HepG2 (cell line): Measurements from ENCODE around the gene CDK11B. TPM values are rescaled to one million over a fixed set of nuclear protein-coding genes. Genes with fewer than 3 reads are reported as not detected.

Source experiments
- ATAC-seq: fragments of 200-7000 bp; cut with Tn5 transposase; 3 replicates; pipeline ENCODE4 v1.9.1; 2020; ENCODE audit warnings: mild to moderate bottlenecking, moderate library complexity
- BruUV-seq: library from RNA; stranded (reverse); fragments of 400-500 nt; replicated peaks from 2 replicates; lab custom pipeline; 2021; lab: Mats Ljungman, UMichigan
- CTCF ChIA-PET: fragments of 300-600 bp; formaldehyde crosslinking; extraction: SDS; loops from one replicate; lab custom pipeline; 2021; ENCODE audit warnings: low total read pairs, inconsistent platforms, low intra/inter-chr PET ratio; lab: Yijun Ruan, JAX
- POLR2A ChIA-PET: fragments of 350-600 bp; sonication (Branson Sonifier 250); formaldehyde crosslinking; loops from one replicate; lab custom pipeline; 2020; ENCODE audit warnings: antibody characterized with exemption, inconsistent platforms; lab: Yijun Ruan, JAX
- DNase-seq: peaks from one replicate; pipeline ENCODE4 v3.0.0-alpha.2; 2015; ENCODE audit warnings: low spot score
- FAIRE-seq: peaks from 3 replicates; lab custom pipeline; 2011; peaks lifted over from hg19 to GRCh38; lab: Jason Lieb, UNC
- H2AFZ ChIP-seq: one replicate; pipeline ENCODE4 v1.6.1; 2011; ENCODE audit warnings: low read length, inconsistent platforms
- H3K27ac ChIP-seq: fragments of 300-600 bp; 3 replicates; pipeline ENCODE4 v1.8.0; 2011; ENCODE audit warnings: mixed run types, mild to moderate bottlenecking, mixed read lengths, low read length, inconsistent platforms; ENCODE audit not compliant: insufficient read depth; ENCODE audit errors: extremely low read length
- H3K27me3 ChIP-seq, 2 experiments: fragments of 200-600 bp in 1 of 2; 2 replicates in 1 of 2; 3 replicates in 1 of 2; pipeline versions ENCODE4 v1.6.0 to v1.8.0; 2011; ENCODE audit warnings: low read length in 2 of 2, mild to moderate bottlenecking in 2 of 2, moderate library complexity in 2 of 2, inconsistent platforms in 1 of 2; ENCODE audit not compliant: insufficient read depth in 2 of 2, control insufficient read depth in 1 of 2
- H3K36me3 ChIP-seq, 2 experiments: fragments of 200-600 bp in 1 of 2; replicated peaks in 1 of 2; 2 replicates in 1 of 2; 3 replicates in 1 of 2; pipeline versions ENCODE4 v1.5.1 to v1.8.0; 2011; ENCODE audit warnings: low read length in 2 of 2, inconsistent platforms in 1 of 2; ENCODE audit not compliant: insufficient read depth in 2 of 2, control insufficient read depth in 1 of 2
- H3K4me1 ChIP-seq: 2 replicates; pipeline ENCODE4 v1.5.1; 2012; ENCODE audit warnings: low read length, inconsistent platforms; ENCODE audit not compliant: insufficient read depth
- H3K4me2 ChIP-seq: 2 replicates; pipeline ENCODE4 v1.6.0; 2011; ENCODE audit warnings: low read depth, low read length, inconsistent platforms
- H3K4me3 ChIP-seq, 3 experiments: fragments of 200-600 bp in 1 of 3; sonication (generic), shearing (Covaris generic) in 1 of 3; replicated peaks in 1 of 3; 2 replicates each; pipeline ENCODE4 v1.5.1; 2011 to 2016; ENCODE audit warnings: low read length in 3 of 3, inconsistent platforms in 2 of 3, low read depth in 2 of 3, mild to moderate bottlenecking in 2 of 3, control low read depth in 1 of 3, mixed read lengths in 1 of 3; ENCODE audit not compliant: insufficient read depth in 1 of 3
- H3K79me2 ChIP-seq: one replicate; pipeline ENCODE4 v1.6.1; 2011; ENCODE audit warnings: low read length, inconsistent platforms; ENCODE audit not compliant: insufficient read depth
- H3K9ac ChIP-seq: 2 replicates; pipeline ENCODE4 v1.6.0; 2011; ENCODE audit warnings: mild to moderate bottlenecking, low read depth, low read length, inconsistent platforms; ENCODE audit not compliant: insufficient read depth
- H3K9me3 ChIP-seq: 2 replicates; pipeline ENCODE4 v1.5.1; 2012; ENCODE audit warnings: mild to moderate bottlenecking, low read length
- H4K20me1 ChIP-seq: 2 replicates; pipeline ENCODE4 v1.6.0; 2011; ENCODE audit warnings: inconsistent platforms, mild to moderate bottlenecking, low read length, moderate library complexity; ENCODE audit not compliant: insufficient read depth
- CBX5 ChIP-seq: sonication (generic); formaldehyde crosslinking; IDR thresholded peaks from 2 replicates; pipeline ENCODE4 v1.4.0; 2020; ENCODE audit warnings: missing genetic modification reagents, borderline replicate concordance
- DZIP1 ChIP-seq: sonication (generic); formaldehyde crosslinking; IDR thresholded peaks from 2 replicates; pipeline ENCODE4 v1.5.0; 2020; ENCODE audit warnings: mild to moderate bottlenecking, missing genetic modification reagents
- HDAC1 ChIP-seq: sonication (generic); formaldehyde crosslinking; IDR thresholded peaks from 2 replicates; pipeline ENCODE4 v1.5.1; 2020; ENCODE audit warnings: mild to moderate bottlenecking, missing genetic modification reagents
- NR2F6 ChIP-seq, 2 experiments: IDR thresholded peaks; 2 replicates each; pipeline ENCODE4 v1.6.1; 2016; ENCODE audit warnings: antibody characterized with exemption in 1 of 2, mild to moderate bottlenecking in 1 of 2
- PRDM10 ChIP-seq: sonication (generic); formaldehyde crosslinking; IDR thresholded peaks from 2 replicates; pipeline ENCODE4 v1.4.0; 2020; ENCODE audit warnings: low read depth, missing genetic modification reagents
- TEAD3 ChIP-seq: optimal IDR thresholded peaks from 2 replicates; pipeline ENCODE3; 2016; ENCODE audit warnings: borderline replicate concordance
- TP53 ChIP-seq: sonication (generic); formaldehyde crosslinking; conservative IDR thresholded peaks from 2 replicates; pipeline ENCODE4 v1.4.0; 2020; ENCODE audit warnings: missing genetic modification reagents
- ZBTB49 ChIP-seq: sonication (generic); formaldehyde crosslinking; IDR thresholded peaks from 2 replicates; pipeline ENCODE4 v1.4.0; 2020; ENCODE audit warnings: missing genetic modification reagents, borderline replicate concordance
- ZMAT5 ChIP-seq: sonication (generic); formaldehyde crosslinking; IDR thresholded peaks from 2 replicates; pipeline ENCODE4 v1.5.0; 2020; ENCODE audit warnings: mild to moderate bottlenecking, low read depth, missing genetic modification reagents, borderline replicate concordance
- ZNF256 ChIP-seq: sonication (generic); formaldehyde crosslinking; conservative IDR thresholded peaks from 2 replicates; pipeline ENCODE4 v1.4.0; 2020; ENCODE audit warnings: missing genetic modification reagents
- ZNF317 ChIP-seq: sonication (generic); formaldehyde crosslinking; IDR thresholded peaks from 2 replicates; pipeline ENCODE4 v1.5.0; 2020; ENCODE audit warnings: mild to moderate bottlenecking, missing genetic modification reagents
- ZNF326 ChIP-seq: sonication (generic); formaldehyde crosslinking; IDR thresholded peaks from 2 replicates; pipeline ENCODE4 v1.4.0; 2020; ENCODE audit warnings: missing genetic modification reagents, borderline replicate concordance
- ZNF446 ChIP-seq: sonication (generic); formaldehyde crosslinking; IDR thresholded peaks from 2 replicates; pipeline ENCODE4 v1.5.0; 2020; ENCODE audit warnings: mild to moderate bottlenecking, missing genetic modification reagents
- ZNF484 ChIP-seq: sonication (generic); formaldehyde crosslinking; IDR thresholded peaks from 2 replicates; pipeline ENCODE4 v1.5.1; 2020; ENCODE audit warnings: mild to moderate bottlenecking, low read depth, missing genetic modification reagents, borderline replicate concordance
- ZNF747 ChIP-seq: sonication (generic); formaldehyde crosslinking; IDR thresholded peaks from 2 replicates; pipeline ENCODE4 v1.8.1; 2023; ENCODE audit warnings: missing genetic modification reagents, mild to moderate bottlenecking, borderline replicate concordance
- ZNF761 ChIP-seq: sonication (generic); formaldehyde crosslinking; conservative IDR thresholded peaks from 2 replicates; pipeline ENCODE4 v1.4.0; 2020; ENCODE audit warnings: mild to moderate bottlenecking, missing genetic modification reagents
- ZNF772 ChIP-seq: sonication (generic); formaldehyde crosslinking; IDR thresholded peaks from 2 replicates; pipeline ENCODE4 v1.5.0; 2020; ENCODE audit warnings: mild to moderate bottlenecking, missing genetic modification reagents
- WGBS: methylation state at CpG from one replicate; pipeline ENCODE4 v1.1.6; 2017; ENCODE audit warnings: low lambda C conversion rate; 5-methylcytosine and 5-hydroxymethylcytosine counted together
- in situ Hi-C: cut with HindIII; loops from 2 replicates; pipeline ENCODE4 v1.10.0; 2017; ENCODE audit warnings: low pct_unique_long_range_greater_than_20kb; ENCODE audit not compliant: extremely low pct_ligation_motif_present
- intact Hi-C: fragments of 100-400 bp; cut with micrococcal nuclease; formaldehyde crosslinking; loops from one replicate; pipeline ENCODE4 v1.10.0; 2022; ENCODE audit not compliant: unreplicated experiment
- polyA plus RNA-seq, 8 experiments: library from polyadenylated mRNA; depleted of rRNA in 3 of 8; stranded (reverse) in 7 of 8; unstranded in 1 of 8; fragments of >200 nt; fragmentation: Illumina TruSeq in 4 of 8; extraction: Trizol in 4 of 8; gene quantifications; 2 replicates each; pipeline versions ENCODE4 v1.2.1 to v1.2.3, GENCODE V29; 2011 to 2016; ENCODE audit warnings: low read depth in 4 of 8, missing spikeins in 1 of 8, mixed read lengths in 1 of 8; ENCODE audit not compliant: insufficient read depth in 1 of 8
- total RNA-seq, 5 experiments: library from RNA; depleted of rRNA; stranded (reverse); fragments of >200 nt; fragmentation: Illumina TruSeq; extraction: Trizol; gene quantifications; 2 replicates each; pipeline ENCODE4 v1.2.3, GENCODE V29; 2016; ENCODE audit warnings: low read depth in 1 of 5

Gene CDK11B
- total and polyA plus RNA-seq, 2 of the 13 experiments (the other 11 are each of a cell fraction or from before 2014, with no cell fraction given), result 3.6 to 15.1 TPM

GRCh38 chr1:1670866-1671265 is 12.1 kb upstream of the CDK11B start:
- Histone ChIP-seq H3K4me2 (no peak overlapping the region), H3K9ac (no peak overlapping the region), H3K36me3 (peaks cover 3 to 31% of the 10 kb centered on the region in 2 experiments; a peak in 3 of 5 replicates), H3K4me3 (no peak overlapping the region), H3K4me1 (no peaks in the 10 kb centered on the region), H2AFZ (no peak overlapping the region), H4K20me1 (no peaks in the 10 kb centered on the region), H3K27me3 (no peaks in the 10 kb centered on the region), H3K9me3 (no peaks in the 10 kb centered on the region), H3K27ac (no peak overlapping the region), H3K79me2 (no peaks in the 10 kb centered on the region)
- CTCF ChIA-PET, result no interaction called here
- no peak for FAIRE-seq
- WGBS, result 98% methylated on average over 24 of the region's 24 CpGs
- intact Hi-C loops (no loop called here), in situ Hi-C loops (no loop called here)
- no peak for ATAC-seq
- no TSS peak for BruUV-seq
- no peak for DNase-seq
- POLR2A ChIA-PET, result no interaction called here
- TF ChIP-seq ZNF747 (no peak), ZNF446 (no peak), DZIP1 (CRISPR knock-in tag) (no peak), CBX5 (CRISPR knock-in tag) (no peak), HDAC1 (no peak), ZNF484 (CRISPR knock-in tag) (no peak), TP53 (CRISPR knock-in tag) (no peak), ZNF317 (no peak), ZNF761 (CRISPR knock-in tag) (no peak), ZNF256 (no peak), PRDM10 (no peak), ZMAT5 (CRISPR knock-in tag) (no peak), NR2F6 (IDR thresholded peaks at IDR 0.05) (no peak), NR2F6 (CRISPR knock-in tag; IDR thresholded peaks at IDR 0.05) (no peak), ZNF772 (CRISPR knock-in tag) (no peak), ZBTB49 (CRISPR knock-in tag) (no peak), TEAD3 (no peak), ZNF326 (CRISPR knock-in tag) (no peak)
